BE2C (cell line): ENCODE measurements around the gene STK11.

Source experiments
- DNase-seq: peaks from one replicate; pipeline ENCODE4 v3.0.0-alpha.2; 2020
- H3K27me3 ChIP-seq: fragments of 250-450 bp; sonication (Bioruptor Pico); 2 replicates; pipeline ENCODE4 v1.5.1; 2020; ENCODE audit warnings: mild to moderate bottlenecking
- H3K36me3 ChIP-seq: fragments of 250-450 bp; sonication (Bioruptor Pico); 2 replicates; pipeline ENCODE4 v1.5.1; 2020; ENCODE audit warnings: mild to moderate bottlenecking
- H3K4me1 ChIP-seq: fragments of 250-450 bp; sonication (Bioruptor Pico); 2 replicates; pipeline ENCODE4 v1.5.1; 2020
- H3K4me3 ChIP-seq: 2 replicates; pipeline ENCODE4 v1.5.1; 2011; ENCODE audit warnings: low read depth, low read length
- H3K9me3 ChIP-seq: fragments of 250-450 bp; sonication (Bioruptor Pico); 2 replicates; pipeline ENCODE4 v1.5.1; 2020
- CTCF ChIP-seq: IDR thresholded peaks from 2 replicates; pipeline ENCODE4 v1.5.1; 2012; ENCODE audit warnings: mild to moderate bottlenecking, low read depth, low read length

STK11 gene

GRCh38 chr19:1259876-1260748 lies 54.5 kb downstream of the STK11 start:
- Histone ChIP-seq H3K4me1 (peaks cover 42% of the 10 kb centered on the region), H3K4me3 (peak overlapping the region; percentile 71), H3K9me3 (no peaks in the 10 kb centered on the region), H3K36me3 (peaks cover 30% of the 10 kb centered on the region), H3K27me3 (no peaks in the 10 kb centered on the region)
- TF ChIP-seq CTCF: no peak
- DNase-seq: no peak

DNA sequence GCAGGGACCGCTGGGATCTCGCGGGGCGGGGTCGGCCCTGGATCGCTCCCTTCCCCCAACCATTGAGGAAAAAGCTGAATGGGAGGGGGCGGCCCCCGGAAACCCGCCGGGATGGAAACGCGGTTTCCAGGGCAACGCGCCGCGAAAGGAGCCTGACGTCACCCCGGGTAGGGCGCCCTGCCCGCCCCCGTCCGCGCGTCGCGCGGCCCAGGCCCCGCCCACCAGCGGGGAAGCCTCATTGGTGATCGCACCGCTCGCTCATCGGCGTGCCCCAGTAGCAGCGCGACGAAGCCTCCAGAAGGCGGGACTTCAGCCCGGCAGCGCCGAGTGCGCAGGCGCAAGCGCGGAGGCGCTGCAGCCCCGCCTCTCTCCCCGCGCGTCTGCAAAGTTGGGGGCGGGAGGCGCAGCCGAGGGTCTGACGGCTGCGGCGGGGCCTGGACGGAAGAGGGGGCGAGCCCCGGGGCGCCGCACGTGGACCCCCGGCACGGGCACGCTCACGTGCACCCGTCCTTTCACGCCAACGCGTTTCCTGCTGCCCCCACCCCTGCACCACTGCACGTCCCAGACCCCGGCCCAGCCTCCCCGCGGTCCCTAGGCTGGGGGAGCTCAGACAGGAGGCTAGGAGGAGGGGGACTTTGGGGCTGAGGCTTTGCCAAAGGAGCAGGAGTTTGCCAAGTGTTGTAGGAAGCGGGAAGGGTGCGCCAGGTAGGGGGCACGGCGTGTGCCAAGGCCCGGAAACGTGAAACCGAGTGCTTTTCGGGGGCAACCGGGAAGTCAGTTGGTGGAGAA lies 55.4 kb downstream of the STK11 start:
- Histone ChIP-seq H3K4me3 (peak overlapping the region; percentile 71), H3K27me3 (no peaks in the 10 kb centered on the region), H3K9me3 (no peaks in the 10 kb centered on the region), H3K36me3 (peaks cover 22% of the 10 kb centered on the region), H3K4me1 (peaks cover 47% of the 10 kb centered on the region)
- no peak for TF ChIP-seq CTCF
- peak; percentile 98 for DNase-seq

- Histone ChIP-seq H3K4me3 (peak overlapping the region; percentile 71), H3K27me3 (no peaks in the 10 kb centered on the region), H3K36me3 (peaks cover 16% of the 10 kb centered on the region), H3K9me3 (no peaks in the 10 kb centered on the region), H3K4me1 (peaks cover 49% of the 10 kb centered on the region)
- no peak for DNase-seq
- TF ChIP-seq CTCF: peak; percentile 18; the same call in 1 of the 2 replicates
These were observed 55.9 kb downstream of the STK11 start for GRCh38 chr19:1261538-1261797.

DNA sequence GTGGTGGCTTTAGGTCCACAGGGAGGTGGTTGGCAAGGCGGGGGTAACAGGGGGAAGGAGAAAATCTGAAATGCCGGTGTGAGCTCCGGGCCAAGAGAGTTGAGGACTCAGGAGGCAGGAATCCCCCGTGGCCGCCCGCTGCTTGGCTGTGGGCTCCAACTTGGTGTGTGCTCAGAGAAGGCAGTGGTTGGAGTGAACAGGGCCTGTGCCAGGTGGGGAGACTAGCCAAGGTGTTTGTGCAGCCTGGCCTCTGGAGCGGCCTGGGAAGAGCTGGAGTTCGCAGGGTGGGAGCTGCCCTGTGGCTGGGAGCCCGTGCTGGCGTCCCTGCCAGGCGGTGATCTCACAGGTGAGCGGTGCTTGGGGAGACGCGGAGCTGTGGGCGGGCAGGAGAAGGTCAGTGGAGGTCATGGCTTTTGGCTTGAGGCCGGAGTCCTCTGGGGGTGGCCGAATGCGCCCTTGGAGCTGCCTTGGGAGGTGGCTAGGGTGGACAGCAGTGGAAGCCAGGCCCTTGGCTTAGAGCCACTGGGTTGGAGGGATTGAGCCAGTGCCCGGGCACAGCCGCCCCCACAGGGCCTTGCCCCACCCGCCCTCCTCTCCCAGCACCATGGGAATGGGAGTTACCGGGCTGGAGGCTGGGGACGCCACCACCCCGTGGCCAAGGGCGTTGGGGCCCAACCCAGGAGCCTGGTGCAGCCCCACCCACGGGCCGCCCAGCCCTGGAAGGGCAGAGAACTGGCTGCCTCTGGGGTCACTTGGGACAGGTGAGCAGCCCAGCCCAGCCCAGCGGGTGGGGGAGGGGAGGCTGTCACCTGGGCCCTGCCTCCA lies 56.4 kb downstream of the STK11 start:
- Histone ChIP-seq H3K36me3 (peaks cover 11% of the 10 kb centered on the region), H3K4me1 (peaks cover 50% of the 10 kb centered on the region), H3K9me3 (no peaks in the 10 kb centered on the region), H3K4me3 (peak overlapping the region; percentile 71), H3K27me3 (no peaks in the 10 kb centered on the region; the same call in 1 of the 2 replicates)
- no peak for TF ChIP-seq CTCF
- no peak for DNase-seq

DNA sequence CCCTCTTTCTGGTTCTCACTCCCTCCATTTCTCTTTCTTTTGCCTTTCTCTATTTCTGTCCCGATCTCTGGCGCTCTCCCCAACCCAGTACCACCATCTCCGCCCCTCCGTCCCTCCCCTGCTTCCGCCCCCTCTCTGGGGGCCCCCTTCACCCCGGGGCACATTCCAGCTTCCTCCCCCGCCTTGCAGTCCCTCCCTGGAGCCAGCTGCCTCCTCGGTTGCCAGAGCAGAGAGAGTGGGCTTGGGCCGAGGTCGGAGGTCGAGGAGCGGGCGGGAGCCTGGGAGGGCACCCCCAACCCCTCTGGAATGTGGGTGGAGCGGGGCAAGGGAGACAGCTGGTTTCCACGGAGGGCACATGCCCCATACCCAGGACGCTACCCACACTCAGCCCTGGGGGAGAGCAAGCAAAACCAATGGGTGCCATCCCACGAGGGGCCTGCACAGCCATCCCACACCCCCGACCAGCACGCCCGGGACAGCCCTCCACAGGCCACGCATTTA lies 57.1 kb downstream of the STK11 start:
- peaks cover 56% of the 10 kb centered on the region for H3K4me1 ChIP-seq
- no peak overlapping the region for H3K4me3 ChIP-seq
- H3K9me3 ChIP-seq: no peaks in the 10 kb centered on the region
- peaks cover 6% of the 10 kb centered on the region for H3K36me3 ChIP-seq
- TF ChIP-seq CTCF: no peak
- peaks cover 3% of the 10 kb centered on the region; the same call in 1 of the 2 replicates for H3K27me3 ChIP-seq
- DNase-seq: no peak
